ENCODE results near the gene DBF4B.
"Not testable (repeated sequence)": the region's sequence is repeated elsewhere in the genome, so short reads cannot be mapped to it uniquely, and the experiment has no call there.

Gene DBF4B

DNA sequence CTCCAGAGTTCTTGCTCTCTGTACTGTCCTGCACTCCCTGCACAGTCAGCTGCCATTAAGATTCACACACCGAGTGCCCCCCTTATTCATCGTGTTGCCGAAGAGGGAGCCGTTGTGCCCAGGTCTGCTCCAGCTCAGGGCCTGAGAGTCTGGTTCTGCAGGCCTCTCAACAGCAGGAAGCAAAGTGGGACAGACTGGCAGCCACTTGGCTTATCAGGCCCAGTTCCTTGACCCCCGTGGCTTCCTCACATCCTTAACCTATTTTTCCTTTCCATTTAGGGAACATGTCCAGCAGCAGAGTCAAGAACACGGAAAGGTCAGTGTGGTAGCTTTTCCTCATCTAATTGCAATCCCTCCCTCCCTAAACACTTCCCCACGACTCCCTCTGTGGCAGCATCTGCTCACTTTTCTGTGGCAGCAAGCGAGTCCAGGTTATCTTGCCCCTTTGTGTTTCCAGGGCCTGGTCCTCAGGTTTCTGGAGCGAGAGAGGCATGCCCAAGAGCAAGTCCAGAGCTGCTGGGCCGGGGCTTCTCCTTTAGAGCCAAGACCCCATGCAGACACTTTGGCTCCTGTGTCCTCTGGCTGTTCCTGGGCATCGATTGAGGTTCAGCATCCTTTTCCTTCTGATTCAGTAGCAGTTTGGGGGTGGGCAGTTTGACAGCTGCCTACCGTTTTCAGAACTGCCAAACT is 28.2 kb downstream of the DBF4B start:
- no peak for DNase-seq

DNA sequence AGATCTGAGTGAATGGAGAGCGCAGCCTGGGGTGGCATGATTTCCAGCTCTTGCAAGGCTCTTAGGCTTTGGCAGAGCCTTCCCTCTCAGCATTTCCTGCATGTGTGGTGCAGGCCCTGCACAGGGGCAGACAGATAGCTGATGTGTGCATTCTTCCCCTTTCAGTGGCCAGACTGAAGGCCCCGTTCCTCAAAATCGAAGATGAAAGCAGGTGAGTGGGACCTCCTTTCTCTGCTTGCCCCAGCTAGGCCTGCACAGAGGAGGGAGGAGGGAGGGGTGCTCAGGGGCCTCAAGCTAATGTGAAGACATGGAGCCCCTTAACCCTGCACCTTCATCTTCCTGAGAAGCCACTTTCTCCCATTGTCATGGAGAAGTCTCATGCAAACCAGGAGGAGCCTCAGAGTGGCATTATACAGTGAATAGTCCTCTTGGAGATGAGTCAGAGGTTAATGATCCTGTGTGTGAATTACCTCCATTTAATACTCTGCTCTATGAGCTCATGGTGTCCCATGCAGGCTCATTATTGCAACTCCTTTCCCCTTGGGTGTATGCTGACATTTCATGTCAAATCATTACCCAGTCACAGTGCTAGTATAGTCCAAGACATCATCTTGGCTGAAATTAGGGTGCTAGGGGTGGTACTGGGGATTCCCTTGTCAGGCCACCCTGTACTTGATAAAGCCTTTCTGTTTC is 29.9 kb downstream of the DBF4B start:
- no peak for DNase-seq

DNA sequence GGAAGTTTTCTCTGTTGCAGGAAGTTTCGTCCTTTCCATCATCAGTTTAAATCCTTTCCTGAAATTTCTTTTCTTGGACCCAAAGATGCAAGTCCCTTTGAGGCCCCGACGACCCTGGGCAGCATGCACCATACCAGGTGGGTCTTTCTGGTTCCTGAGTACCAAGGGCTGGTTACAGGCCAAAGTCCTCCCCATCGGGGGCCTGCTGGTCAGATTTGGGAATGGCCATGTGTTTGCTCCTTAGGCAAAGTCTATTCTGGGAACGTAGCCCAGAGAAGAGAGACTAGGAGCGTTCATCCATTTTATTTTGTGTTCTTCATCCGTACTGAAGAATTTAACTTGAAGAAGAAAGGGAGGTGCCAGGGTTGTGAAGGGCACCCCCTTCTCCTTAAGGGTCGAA is 32.9 kb downstream of the DBF4B start:
- DNase-seq: no peak

DNA sequence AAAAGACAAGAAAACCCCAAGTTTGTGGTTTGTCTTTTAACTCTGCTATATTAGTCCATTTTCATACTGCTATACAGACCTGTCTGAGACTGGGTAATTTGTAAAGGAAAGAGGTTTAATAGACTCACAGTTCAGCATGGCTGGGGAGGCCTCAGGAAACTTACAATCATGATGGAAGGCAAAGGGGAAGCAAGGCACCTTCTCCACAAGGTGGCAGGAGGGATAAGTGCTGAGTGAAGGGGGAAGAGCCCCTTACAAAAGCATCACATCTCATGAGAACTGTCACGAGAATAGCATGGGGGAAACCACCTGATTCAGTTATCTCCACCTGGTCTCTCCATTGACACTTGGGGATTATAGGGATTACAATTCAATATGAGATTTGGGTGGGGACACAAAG is 36.8 kb downstream of the DBF4B start:
- DNase-seq: no peak

DNA sequence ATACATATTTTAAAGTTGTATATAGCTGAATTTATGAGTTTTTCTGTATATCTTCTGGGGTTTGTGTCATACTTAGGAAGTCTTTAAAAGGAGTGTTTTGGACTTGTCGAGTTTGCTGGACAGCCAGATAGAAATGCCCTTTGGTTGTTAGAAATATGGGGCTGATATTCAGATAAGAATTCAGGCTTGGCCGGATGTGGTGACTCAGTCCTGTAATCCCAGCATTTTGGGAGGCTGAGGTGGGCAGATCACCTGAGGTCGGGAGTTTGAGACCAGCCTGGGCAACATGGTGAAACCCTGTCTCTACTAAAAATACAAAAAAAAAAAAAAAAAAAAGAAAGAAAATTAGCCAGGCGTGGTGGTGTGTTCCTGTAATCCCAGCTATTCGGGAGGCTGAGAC is 37.3 kb downstream of the DBF4B start:
- DNase-seq: not testable (repeated sequence)

DNA sequence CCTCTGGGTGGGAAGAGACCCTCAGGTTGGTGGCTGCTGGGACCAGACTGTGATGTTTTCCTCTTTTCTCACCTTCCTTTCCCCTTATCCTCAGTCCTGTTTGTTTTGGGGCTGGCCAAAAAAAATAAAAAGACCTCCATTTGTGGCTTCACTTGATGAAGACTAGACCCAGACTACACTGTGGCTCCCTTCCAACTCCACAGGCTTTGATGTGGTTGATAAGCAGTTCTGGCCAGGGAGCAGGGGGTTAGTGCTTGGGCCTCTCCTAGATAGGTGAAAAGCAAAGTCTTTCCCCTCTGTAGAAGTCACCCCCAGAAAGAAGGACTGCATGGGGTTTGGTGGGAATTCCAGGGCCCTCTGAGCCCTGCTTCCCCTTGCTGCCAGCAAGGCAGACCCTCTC is 39.1 kb downstream of the DBF4B start:
- no peak for DNase-seq

DNA sequence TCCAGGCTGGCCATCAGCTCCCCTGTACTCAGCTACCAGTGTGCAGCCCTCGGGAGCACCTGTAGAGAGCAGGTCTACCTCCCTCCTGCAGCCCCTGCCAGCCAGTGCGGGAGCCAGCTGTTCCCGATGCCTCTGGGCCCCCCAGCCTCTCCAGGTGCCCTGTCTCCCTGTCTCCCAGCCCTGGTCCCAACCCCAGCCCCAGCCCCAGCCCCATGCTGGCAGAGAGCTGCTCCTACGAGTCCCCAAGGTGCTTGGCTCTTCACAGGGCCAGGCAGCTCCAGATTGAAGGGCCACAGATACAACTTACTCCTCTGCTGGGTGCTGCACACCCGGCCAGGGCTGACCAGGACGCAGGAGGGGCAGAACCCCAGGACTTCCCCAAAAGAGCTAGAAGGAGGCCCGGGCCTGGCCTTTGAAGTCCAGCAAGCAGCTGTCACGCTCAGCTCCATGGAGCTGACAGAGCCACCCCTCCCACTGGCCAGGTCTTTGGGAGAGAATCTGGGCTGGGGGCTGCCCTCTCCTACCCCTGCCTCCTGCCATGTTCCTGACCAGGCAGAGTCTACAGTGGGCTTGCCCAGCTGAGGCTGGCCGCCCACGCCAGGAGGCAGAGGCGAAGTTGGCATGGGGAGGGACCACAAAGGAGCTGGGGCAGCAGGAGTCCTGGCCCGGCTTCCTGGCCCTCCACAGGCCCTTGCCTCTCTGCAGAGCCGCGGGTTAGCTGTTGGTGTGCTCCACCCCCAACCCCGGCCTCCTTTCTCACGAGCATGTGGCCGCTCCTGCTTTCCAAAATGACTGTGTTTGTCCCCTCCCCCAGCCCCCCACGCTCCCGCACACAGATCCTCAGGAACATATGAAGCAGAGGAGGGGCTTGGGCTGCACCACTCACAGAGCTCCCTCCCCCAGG is 40.9 kb downstream of the DBF4B start:
- DNase-seq: no peak

DNA sequence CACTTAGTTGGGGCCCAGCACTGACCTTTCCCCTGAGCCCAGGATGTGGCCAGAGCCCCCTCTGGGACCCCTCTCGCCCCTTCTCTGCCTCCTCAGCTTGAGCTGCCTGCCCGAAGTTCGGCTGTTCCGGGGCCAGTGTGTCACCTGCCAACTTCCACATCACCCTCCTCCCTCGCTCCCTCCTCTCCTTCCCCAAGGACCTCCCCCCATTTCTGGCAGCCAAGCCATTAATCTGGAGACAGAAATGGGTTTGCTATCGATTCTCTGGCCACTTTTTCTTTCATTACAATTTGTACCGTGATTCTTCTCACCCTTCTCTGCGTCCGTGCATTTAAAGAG is 41.5 kb downstream of the DBF4B start:
- no peak for DNase-seq

DNA sequence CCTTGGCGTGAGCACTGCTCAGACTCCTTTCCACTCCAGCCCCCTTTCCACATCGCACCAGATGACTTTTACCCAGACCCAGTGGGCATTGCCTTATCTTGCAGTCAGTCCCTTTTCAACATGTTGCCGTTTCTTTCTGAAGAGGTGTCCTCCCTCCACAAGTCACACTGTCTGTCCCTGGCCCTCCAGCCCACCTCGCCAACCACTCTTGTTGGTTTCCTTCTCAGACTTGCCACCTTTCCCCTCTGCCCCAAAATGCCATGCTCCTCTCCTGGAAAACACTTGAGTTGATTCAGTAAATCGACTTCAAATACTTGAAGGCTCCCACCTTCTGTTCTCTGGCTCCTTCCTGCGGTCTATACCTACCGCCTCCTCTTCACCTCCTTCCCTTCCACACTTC is 42.9 kb downstream of the DBF4B start:
- DNase-seq: no peak

DNA sequence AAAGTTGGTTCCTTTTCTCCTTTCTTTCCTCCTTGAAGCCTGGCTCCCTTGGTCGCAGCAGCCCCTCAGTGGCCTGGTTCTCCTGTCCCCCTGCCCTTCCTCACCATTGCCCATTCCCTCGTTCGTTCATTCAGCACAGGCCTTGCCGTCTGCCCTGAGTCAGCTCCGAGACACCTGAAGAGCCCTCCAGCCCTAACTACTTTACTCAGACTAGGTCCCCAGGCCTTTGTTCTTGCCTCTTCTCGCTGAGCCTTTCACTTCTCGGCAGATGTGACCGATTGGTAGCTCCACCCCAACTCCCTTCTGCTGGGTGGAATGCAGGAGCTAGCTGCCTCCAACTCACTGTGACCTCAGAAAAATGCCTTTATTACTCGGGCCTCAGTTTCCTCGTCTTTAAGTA is 43.3 kb downstream of the DBF4B start:
- no peak for DNase-seq

DNA sequence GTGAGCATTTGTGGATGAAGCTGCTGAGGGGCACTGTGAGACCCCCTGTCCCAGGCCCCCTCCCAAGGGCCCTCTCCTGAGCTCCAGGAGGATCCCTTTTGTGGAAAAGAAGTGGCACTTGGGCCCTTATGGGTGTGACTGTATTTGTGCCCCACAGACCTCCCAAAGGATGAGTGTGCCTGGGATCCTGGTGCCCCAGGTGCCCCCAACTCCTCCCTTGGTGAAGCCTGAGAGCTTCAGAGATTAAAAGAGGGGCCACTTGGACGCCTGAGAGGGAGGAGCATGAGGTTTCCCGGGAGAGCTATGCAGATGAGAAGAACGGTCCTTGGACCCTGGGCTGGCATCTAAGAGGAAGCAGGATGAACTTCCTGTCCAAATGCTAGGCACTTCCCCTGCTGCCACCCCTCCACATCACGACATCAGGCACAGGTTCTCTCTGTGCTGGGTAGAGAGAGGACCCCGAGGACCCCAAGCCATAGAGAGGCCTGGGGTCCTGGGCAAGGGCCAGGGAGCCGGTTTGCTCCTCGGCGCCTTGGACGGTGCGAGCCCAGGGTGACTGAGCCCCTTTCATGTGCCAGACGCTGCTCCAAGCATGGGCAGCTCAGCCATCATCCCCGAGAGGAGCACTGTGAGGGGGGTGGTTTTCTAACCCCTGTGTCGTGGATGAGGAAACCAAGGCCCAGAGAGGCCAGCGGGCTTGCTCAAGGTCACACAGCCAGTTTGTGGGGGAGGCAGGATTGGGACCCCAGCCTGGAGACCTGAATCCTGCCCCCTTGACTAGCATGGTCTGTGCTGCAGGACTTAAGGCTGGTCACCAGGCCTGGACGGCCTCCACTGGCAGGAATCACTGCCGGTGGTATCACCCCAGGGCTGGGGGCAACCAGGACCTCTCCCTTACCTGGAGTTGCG is 44.7 kb downstream of the DBF4B start:
- DNase-seq: no peak

DNA sequence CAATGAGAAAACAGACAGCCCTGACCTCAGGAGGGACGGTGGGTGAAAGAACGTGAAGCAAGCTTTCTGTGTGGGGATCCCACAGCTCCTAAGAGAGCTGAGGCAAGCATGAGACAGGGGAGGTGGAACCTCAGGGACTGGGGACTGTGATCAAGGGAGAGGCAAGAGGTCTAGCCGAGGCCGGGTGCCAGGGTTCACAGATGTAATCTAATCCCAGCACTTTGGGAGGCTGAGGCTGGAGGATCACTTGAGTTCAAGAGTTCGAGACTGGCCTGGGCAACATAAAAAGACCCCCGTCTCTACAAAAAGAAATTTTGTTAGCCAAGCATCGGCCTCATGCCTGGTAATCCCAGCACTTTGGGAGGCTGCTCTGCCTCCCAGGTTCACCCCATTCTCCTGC is 45.8 kb downstream of the DBF4B start:
- DNase-seq: no peak

DNA sequence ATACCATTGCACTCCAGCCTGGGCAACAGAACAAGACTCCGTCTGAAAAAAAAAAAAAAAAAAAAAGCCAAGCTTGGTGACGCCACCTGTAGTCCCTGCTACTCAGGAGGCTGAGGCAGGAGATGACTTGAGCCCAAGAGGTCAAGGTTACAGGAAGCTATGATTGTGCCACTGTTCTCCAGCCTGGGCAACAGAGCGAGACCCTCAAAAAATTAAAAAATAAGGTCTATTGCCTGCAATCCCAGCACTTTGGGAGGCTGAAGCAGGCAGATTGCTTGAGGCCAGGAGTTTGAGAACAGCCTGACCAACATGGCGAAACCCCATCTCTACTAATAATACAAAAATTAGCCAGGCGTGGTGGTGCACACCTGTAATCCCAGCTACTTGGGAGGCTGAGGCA is 46.7 kb downstream of the DBF4B start:
- not testable (repeated sequence) for DNase-seq

DNA sequence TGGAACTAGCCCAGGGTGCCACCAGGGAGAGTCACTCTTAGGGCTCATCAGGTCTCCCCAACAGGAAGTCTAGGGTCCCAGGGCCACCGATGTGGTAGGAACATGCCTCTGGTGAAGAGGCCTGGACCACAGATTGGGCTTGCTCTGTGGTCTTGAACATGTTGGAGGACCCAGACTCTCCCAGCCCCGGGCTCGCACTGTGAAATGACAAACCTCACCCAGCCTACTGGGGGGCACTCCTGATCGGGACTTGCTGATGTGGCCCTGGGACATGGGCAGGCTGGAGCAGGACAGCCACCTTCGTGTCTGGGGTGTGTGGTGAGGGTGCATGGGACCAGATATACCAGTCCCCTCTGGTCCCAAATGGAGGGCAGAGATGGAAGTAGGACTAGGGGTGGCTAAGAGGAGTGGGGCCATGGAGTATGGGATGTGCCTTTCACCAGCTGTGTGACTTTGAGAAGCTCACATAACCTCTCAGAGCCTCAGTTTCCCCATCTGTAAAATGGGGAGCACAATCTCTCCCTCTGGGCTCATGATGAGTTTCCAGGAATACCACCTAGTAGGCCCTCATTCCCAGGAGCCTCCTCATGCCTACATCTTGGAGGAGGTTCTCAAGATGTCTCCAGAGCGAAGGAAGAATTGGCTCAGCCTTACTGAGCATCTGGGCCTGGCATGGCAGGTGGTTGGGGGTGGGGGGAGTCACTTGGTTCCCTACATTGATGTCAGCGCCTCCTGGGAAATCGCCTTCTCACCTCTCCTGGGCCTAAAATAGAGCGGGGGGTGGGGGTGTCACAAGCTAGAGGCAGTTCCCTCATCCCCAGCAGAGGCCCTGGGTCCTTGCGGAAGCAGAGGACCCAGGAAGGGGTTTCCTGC is 48.8 kb downstream of the DBF4B start:
- no peak for DNase-seq

DNA sequence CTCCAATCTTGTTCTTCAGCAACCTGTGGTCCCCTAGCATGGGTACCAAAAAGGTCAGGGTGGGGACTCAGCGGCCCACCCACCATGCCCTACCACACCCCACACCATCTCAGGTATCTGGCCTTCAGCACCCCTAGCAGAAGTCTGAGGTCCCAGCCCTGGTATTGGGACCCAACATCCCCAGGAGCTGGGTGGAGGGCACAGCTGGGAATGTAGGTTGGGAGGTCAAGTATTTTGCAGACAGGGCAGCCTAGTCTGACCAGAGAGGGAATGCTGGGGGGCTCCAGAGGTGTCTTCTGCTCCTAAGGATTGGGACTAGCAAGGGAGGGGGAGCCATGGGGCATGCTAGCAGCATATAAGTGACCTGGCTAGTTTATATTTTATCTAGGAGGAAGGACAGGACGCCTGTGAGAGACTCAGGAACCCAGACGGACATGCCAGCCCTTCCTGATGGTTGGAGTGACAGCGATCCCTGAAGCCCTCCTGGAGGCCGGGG is 49.5 kb downstream of the DBF4B start:
- DNase-seq: no peak

DNA sequence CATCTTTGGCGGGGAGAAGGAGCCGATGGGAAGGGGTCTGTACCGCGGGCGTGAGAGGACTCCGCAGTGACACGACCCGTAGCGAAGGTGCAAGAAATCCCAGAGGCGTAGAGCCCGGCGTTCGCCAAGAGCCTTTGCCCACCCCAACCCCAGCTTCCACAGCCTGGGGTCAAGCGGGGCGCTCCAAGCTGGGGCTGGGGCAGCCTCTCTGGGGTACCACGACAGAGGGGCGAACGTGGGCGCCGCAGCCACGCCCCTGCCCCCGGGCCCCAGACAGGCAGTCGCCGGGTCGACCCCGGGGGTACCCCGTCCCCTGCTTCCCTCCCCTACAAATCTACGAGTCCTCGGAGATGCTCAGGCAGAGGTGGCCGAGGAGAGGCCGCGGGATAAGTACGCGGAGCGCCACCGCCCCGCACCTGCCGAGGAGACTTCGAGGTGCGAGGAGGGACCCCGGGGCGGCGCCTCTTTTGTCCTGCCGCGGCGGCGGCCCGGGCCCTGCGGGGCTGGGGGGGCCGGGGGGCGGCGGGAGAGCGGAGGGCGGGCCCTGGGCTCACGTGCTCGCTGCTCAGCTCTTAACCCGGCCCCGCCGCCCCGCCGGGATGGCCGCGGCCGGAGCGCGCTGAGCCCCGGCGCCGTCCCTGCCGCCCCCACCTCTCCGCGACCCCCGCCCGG is 50.1 kb downstream of the DBF4B start, which contains the start of gene ADAM11:
Gene ADAM11 (plus strand): TSS at position 575 of the 672 bp plus-strand sequence. CDS start 212 bp downstream, outside the sequence.
- no peak for DNase-seq

DNA sequence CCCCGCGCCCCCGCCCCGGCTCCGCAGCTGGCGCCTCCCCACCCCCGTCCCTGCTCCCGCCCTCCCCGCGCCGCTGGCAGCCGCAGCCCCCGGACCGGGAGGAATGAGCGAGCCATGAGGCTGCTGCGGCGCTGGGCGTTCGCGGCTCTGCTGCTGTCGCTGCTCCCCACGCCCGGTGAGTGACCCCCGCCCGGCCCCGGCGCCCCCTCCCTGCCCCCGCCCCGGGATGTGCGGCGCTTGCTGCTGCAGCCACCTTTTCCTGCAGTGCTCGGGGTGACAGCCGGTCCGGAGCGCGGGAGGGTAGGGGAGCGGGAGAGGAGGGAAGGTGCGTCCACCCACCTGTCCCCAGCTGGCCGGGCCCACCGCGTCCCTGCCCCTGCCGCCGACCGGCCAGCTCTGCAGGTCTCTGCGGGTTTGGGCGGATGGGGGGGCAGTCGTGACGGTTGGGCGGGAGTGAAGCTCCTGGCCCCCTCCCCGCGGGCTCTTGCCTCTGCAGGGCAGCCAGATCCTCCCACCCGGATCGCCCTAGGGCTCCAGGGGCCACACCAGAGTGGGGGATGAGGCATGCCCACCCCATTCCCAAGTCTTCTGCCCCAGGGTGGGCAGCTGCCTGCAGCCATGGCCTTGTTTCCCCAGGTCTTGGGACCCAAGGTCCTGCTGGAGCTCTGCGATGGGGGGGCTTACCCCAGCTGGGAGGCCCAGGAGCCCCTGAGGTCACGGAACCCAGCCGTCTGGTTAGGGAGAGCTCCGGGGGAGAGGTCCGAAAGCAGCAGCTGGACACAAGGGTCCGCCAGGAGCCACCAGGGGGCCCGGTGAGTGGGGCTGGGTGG is 50.8 kb downstream of the DBF4B start:
- no peak for DNase-seq

DNA sequence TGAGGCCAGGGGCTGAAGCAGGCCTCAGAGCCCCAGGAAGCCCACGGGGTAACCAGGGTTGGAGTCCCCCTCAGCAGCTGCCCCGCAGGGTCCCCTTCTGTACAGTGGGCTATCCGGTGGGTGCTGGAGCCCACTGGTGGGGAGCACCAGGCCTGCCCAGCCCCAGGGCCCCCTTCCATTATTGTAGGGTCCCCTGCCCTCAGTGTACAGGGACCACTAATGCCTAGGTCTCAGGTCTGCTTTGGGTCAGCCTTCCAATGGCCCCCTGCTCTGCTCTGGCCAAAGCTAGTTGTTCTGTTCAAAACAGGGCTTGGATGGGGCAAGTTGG is 51.4 kb downstream of the DBF4B start:
- DNase-seq: no peak

DNA sequence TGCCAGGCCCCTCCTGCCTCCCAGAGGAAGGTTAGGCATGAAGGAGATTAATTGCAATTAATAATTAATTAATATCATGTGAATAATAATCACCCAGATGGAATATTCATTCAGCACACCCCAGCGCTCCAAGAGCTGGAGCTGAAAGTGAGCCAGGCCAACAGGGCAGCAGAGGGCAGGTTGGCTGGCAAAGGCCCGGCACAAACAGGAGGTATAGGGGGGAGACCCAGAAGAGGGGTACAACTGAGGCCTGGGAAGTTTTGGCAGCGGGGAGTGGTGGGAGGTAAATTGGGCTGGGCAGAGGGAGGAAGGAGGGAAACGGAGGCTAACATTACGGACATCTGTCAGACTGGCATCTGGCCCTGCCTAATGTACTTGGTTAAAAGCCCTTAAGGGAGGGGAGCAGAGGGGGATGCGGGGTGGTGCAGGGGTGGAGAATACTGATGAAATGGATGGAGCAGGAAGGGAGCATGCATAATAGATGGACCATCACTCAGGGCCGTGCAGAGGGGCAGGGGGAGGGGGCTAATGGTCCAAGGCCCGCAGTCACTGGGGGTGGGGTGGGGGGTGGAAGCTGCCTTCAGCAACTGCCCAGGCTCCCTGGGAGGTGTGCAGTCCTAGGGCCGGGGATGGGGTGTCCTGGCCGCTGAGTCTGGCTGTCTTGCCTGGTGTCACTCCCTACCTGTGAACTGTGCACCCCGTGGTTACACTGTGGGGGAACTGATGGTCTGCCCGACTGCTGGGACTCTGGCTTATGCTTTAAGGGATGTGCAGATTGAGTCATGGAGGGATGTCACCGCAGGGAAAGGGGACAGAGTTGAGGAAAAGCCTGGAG is 52.2 kb downstream of the DBF4B start:
- no peak for DNase-seq
